ENCODE measurements around the gene C1RL.
"Not testable (repeated sequence)": the region's sequence is repeated elsewhere in the genome, so short reads cannot be mapped to it uniquely, and the experiment has no call there.

Gene C1RL

DNA sequence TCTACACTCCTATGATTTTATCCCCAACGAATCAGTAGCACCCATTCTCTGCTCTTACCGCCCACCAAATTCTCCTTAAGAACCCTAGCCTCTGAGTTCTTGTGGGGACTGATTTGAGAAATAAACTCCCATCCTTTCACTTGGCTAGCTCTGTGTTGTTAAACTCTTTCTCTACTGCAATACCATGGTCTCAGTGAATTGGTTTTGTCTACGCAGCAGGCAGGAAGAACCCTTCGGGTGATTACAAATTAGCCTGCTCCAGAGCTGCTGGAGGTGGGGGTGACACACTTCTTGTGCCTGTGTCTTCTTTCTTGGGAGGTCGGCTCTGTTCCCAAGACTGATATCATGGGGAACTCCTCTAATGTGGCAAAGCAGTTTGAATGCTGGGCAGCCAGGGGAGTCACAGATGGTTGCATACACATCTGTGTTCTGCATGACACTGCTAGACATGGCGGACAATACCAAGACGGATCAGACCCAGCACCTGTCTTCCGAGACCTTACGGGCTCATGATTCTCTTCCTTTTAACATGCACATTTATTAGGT lies 50.1 kb downstream of the C1RL start:
- no peak for DNase-seq

DNA sequence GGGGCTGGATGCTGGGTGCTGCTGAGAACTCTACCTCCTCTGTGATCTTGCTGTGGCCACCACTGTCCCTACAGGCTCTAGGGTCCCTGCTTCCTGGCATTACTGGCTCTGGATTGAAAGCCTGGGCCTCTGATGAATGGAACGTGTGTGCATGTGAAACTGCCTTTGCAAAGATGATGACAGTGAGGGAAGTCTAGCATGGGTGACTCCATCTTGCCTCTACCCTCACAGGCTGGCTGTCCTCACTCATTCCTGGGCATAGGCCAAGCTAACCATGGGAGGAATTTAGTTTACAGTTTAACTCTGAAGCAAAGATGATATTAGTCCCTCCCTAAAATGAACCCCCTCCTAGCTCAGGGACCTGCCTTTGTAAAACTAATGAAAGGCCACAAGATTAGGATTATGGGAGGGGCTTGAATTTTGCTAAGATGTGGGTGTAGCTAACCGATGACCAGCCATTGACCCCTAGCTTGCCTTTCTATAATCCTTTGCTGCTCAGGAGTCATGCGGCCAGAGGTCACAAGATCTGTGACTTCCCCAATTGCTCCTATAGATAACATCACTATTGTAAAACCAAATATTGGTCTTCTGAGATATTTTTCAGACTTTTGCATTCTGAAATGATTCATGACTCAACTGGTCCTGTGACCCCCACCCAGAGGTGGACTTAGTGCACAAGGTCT lies 50.7 kb downstream of the C1RL start:
- DNase-seq = no peak

DNA sequence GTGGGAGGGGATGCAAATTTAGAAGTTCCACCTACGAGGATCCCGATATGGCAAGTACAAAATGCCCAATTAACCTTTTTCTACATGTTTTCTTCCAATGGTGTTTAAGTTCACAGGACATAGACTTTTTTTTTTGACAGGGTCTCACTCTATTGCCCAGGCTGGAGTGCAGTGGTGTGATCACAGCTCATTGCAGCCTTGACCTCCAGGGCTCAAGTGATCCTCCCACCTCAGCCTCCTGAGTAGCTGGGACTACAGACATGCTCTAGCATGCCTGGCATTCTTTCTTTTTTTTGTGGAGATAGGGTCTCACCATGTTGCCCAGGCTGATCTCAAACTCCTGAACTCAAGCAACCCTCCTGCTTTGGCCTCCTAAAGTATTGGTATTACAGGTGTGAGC lies 53.3 kb downstream of the C1RL start:
- not testable (repeated sequence) for DNase-seq

DNA sequence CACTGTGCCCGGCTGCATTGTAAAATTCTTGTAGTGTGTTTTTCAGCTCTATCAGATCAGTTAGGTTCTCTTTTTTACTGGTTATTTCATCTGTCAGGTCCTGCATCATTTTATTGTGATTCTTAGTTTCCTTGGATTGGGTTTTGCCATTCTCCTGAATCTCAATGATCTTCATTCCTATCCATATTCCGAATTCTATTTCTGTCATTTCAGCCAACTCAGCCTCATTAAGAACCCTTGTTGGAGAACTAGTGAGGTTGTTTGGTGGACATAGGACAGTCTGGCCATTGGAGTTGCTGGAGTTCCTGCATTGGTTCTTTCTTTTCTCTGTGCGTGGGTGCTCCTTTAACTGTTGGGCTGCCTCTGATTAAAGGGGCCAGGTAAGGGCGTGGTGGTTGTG lies 54.1 kb downstream of the C1RL start:
- no peak for DNase-seq

DNA sequence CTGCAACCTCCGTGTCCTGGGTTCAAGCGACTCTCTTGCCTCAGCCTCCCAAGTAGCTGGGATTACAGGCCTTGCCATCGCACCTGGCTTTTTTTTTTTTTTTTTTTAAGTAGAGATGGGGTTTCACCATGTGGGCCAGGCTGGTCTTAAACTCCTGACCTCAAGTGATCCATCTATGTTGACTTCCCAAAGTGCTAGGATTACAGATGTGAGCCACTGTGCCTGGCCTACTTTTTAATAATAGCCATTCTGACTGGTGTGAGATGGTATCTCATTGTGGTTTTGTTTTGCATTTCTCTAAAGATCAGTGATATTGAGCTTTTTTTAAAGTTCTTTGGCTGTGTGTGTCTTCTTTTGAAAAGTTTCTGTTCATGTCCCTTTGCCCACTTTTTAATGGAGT lies 59.0 kb downstream of the C1RL start:
- not testable (repeated sequence) for DNase-seq

GRCh38 chr12:7049445-7049951 lies 59.5 kb downstream of the C1RL start:
- DNase-seq = not testable (repeated sequence)

GRCh38 chr12:7047306-7047705 lies 61.7 kb downstream of the C1RL start:
- DNase-seq = no peak

GRCh38 chr12:7046383-7047105 lies 62.5 kb downstream of the C1RL start:
- no peak for DNase-seq

DNA sequence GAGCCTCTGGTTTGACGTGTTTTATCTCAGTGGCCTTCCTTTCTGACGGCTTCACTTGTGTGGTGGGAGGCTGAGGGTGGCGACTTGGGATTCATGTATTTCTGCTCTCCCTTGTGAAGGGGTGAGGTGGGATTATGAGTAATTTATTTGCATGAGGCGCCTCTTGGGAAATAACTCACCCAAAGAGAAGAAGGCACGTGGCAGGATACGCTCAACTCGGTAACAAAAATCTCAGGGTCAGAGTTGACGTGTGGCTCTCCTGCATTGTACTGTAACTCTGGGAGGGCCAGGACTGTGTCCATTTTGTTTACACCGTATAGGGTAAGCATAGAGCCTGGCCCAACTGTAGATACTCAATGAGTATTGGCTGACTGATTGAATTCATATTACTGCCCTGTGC lies 63.1 kb downstream of the C1RL start:
- no peak for DNase-seq

Data from CD4-positive, alpha-beta T cell treated with Interleukin-4 for 4 hours (primary cell).